NCI-H2029 treated with DMSO at 0.1 percent for 48 hours (cell line): ENCODE measurements around the gene CACYBP.

Experiments used
- DNase-seq: peaks from one replicate; lab custom pipeline; 2025; lab: John Stamatoyannopoulos, UW

The CACYBP gene

GRCh38 chr1:174999936-175000696, at the start of gene CACYBP:
TSS of gene CACYBP (plus strand) at chr1:174999947. CDS start at chr1:175000181, 234 bp downstream.
- DNase-seq: no peak

GRCh38 chr1:174953285-174954072, 46.3 kb upstream of the CACYBP start:
- DNase-seq: no peak

- peak; percentile 12 for DNase-seq
These were observed 45.7 kb upstream of the CACYBP start for GRCh38 chr1:174954073-174954460.

GRCh38 chr1:174954671-174955669, 44.8 kb upstream of the CACYBP start:
- DNase-seq: peak; percentile 70

- no peak for DNase-seq
These were observed 43.7 kb upstream of the CACYBP start for GRCh38 chr1:174956086-174956485.

- DNase-seq: no peak
These were observed 42.8 kb upstream of the CACYBP start for GRCh38 chr1:174956976-174957375.

GRCh38 chr1:174957829-174958228, 41.9 kb upstream of the CACYBP start:
- no peak for DNase-seq

- no peak for DNase-seq
These were observed 41.4 kb upstream of the CACYBP start for GRCh38 chr1:174958396-174958795.

- DNase-seq: no peak
These were observed 39.4 kb upstream of the CACYBP start for GRCh38 chr1:174960362-174960761.

GRCh38 chr1:174963529-174964125, 36.1 kb upstream of the CACYBP start:
- no peak for DNase-seq

- DNase-seq: no peak
These were observed 35.3 kb upstream of the CACYBP start for GRCh38 chr1:174964261-174964971.

- DNase-seq: no peak
These were observed 34.8 kb upstream of the CACYBP start for GRCh38 chr1:174964972-174965361.

GRCh38 chr1:174965362-174966007, 34.3 kb upstream of the CACYBP start:
- DNase-seq: no peak

- no peak for DNase-seq
These were observed 33.7 kb upstream of the CACYBP start for GRCh38 chr1:174966008-174966572.

- DNase-seq: no peak
These were observed 31.7 kb upstream of the CACYBP start for GRCh38 chr1:174967845-174968705.

- DNase-seq: no peak
These were observed 30.9 kb upstream of the CACYBP start for GRCh38 chr1:174968750-174969244.

- no peak for DNase-seq
These were observed 29.8 kb upstream of the CACYBP start for GRCh38 chr1:174969977-174970376.

GRCh38 chr1:174971466-174971865, 28.3 kb upstream of the CACYBP start:
- no peak for DNase-seq

- no peak for DNase-seq
These were observed 27.8 kb upstream of the CACYBP start for GRCh38 chr1:174971902-174972301.
